Measurements from ENCODE around the gene ALG13.

DNA sequence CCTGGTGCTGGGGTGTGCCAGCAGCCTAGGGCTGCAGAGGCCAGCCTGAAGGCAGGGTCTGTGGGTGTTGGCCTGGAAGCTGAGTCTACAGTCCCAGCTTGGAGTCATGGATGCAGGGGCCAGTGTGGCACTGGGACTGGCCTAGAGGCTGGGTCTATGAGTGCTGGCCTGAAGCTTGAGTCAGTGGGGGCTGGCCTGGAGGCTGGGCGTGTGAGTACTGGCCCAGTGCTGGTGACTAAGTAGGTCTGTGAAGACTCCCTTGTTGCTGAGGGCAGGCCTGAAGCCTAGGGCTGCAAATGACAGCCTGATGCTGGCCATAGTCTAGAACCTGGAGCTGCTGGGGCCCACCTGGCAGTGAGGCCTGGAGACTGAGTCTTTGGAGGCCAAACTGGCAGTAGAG lies 31.3 kb upstream of the ALG13 start:
- TF ChIP-seq, protein P1, sequence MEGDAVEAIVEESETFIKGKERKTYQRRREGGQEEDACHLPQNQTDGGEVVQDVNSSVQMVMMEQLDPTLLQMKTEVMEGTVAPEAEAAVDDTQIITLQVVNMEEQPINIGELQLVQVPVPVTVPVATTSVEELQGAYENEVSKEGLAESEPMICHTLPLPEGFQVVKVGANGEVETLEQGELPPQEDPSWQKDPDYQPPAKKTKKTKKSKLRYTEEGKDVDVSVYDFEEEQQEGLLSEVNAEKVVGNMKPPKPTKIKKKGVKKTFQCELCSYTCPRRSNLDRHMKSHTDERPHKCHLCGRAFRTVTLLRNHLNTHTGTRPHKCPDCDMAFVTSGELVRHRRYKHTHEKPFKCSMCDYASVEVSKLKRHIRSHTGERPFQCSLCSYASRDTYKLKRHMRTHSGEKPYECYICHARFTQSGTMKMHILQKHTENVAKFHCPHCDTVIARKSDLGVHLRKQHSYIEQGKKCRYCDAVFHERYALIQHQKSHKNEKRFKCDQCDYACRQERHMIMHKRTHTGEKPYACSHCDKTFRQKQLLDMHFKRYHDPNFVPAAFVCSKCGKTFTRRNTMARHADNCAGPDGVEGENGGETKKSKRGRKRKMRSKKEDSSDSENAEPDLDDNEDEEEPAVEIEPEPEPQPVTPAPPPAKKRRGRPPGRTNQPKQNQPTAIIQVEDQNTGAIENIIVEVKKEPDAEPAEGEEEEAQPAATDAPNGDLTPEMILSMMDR (IDR thresholded peaks at IDR 0.05; ENCODE audit: insufficient read depth, low read length, poor library complexity, severe bottlenecking), result no peak
- TF ChIP-seq EZH2phosphoT487 (conservative IDR thresholded peaks at IDR 0.05; ENCODE audit: low read length), result no peak

All from SU-DHL-6 (cell line).